Adrenal gland (tissue), 5 donors: ENCODE measurements around the gene HDHD5.

Experiments used
- CTCF ChIP-seq, 6 experiments: fragments of 450-650 bp in 4 of 6; fragments of 200-600 bp in 2 of 6; sonication (generic) in 1 of 6; IDR thresholded peaks; 1 replicate in 5 of 6; 2 replicates in 1 of 6; pipeline versions ENCODE4 v1.5.1 to v1.8.0; 2016 to 2021; ENCODE audit warnings: antibody characterized with exemption in 6 of 6, mild to moderate bottlenecking in 2 of 6, moderate library complexity in 1 of 6
- POLR2A ChIP-seq, 2 donors: fragments of 450-650 bp; IDR thresholded peaks; one replicate each; pipeline ENCODE4 v1.6.1; 2017; ENCODE audit warnings: antibody characterized with exemption in 2 of 2, mild to moderate bottlenecking in 2 of 2, moderate library complexity in 1 of 2
- donor health status: DM: no; HTN: no; CAD: no.

DNA sequence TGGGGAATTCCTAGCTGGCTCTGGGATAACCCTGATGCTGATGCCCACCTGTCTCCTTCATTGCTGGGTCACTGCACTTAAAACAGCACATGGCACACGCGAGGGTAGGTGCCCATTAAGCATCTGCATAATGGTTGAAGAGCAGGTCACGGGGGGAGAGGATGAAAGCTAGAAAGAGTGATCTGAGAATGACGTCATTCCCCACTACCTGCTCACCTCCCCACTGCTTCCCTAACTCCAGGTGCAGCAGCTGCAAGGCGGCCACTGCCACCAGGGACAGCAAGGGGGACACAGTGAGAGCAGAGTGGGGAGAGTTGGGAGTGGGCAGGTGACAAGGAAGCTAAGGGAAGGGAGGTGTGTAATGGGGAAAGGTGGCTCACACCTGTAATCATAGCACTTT lies 33.1 kb upstream of the HDHD5 start:
- TF ChIP-seq CTCF (IDR thresholded peaks at IDR 0.05) (no peak), POLR2A (IDR thresholded peaks at IDR 0.05) (no peak)
